Stomach (tissue), 9 donors: Measurements from ENCODE around the gene SF1. TPM values are rescaled to one million over a fixed set of nuclear protein-coding genes. Genes with fewer than 3 reads are reported as not detected.
A peak's percentile ranks its signal among the peaks of the same experiment; 100 is the strongest.

Experiments
- DNase-seq, 2 donors: peaks; one replicate each; pipeline versions ENCODE4 v3.0.0 to v3.0.0-alpha.2; 2013 to 2019
- H3K27ac ChIP-seq, 5 donors: fragments of 200-600 bp in 4 of 5; sonication (generic) in 4 of 5; one replicate each; pipeline ENCODE4 v1.5.1; 2013 to 2019; ENCODE audit warnings: mild to moderate bottlenecking in 1 of 5, moderate library complexity in 1 of 5
- H3K27me3 ChIP-seq, 3 donors: fragments of 200-600 bp; sonication (generic); one replicate each; pipeline ENCODE4 v1.5.1; 2017 to 2019; ENCODE audit warnings: mixed run types in 1 of 3
- H3K36me3 ChIP-seq, 4 donors: fragments of 200-600 bp; sonication (generic); 1 replicate in 3 of 4; 2 replicates in 1 of 4; pipeline ENCODE4 v1.5.1; 2016 to 2019
- H3K4me1 ChIP-seq, 4 donors: fragments of 200-600 bp; sonication (generic); one replicate each; pipeline ENCODE4 v1.5.1; 2016 to 2019
- H3K4me3 ChIP-seq, 4 donors: fragments of 200-600 bp; sonication (generic) in 3 of 4; one replicate each; pipeline ENCODE4 v1.5.1; 2016 to 2019; ENCODE audit warnings: mild to moderate bottlenecking in 1 of 4
- H3K9me3 ChIP-seq, 4 donors: fragments of 200-600 bp; sonication (generic); one replicate each; pipeline ENCODE4 v1.5.1; 2016 to 2019
- EP300 ChIP-seq: sonication (generic); formaldehyde crosslinking; IDR thresholded peaks from one replicate; pipeline ENCODE4 v1.6.1; 2017; ENCODE audit warnings: antibody characterized with exemption
- POLR2A ChIP-seq, 4 donors: fragments of 450-650 bp; IDR thresholded peaks; one replicate each; pipeline ENCODE4 v1.6.1; 2016; ENCODE audit warnings: antibody characterized with exemption in 4 of 4, control low read depth in 2 of 4, mild to moderate bottlenecking in 1 of 4, moderate library complexity in 1 of 4
- POLR2AphosphoS5 ChIP-seq, 3 donors: sonication (generic); formaldehyde crosslinking; IDR thresholded peaks; one replicate each; pipeline ENCODE4 v1.6.1; 2016; ENCODE audit warnings: antibody characterized with exemption in 3 of 3
- WGBS, 5 donors: extraction: QIAGEN DNeasy Blood & Tissue Kit in 3 of 5; methylation state at CpG; one replicate each; pipeline versions ENCODE4 v1.1.5 to v1.1.7; 2013 to 2018; 5-methylcytosine and 5-hydroxymethylcytosine counted together
- intact Hi-C: fragments of 100-400 bp; cut with DNase I; formaldehyde crosslinking; loops from one replicate; pipeline ENCODE4 v1.15.1; 2023; ENCODE audit warnings: low total_unique reads
- polyA plus RNA-seq, 3 donors: library from polyadenylated mRNA; stranded (reverse); fragments of 200-250 nt; gene quantifications; one replicate each; pipeline ENCODE4 v1.2.3, GENCODE V29; 2013
- total RNA-seq, 5 donors: library from RNA; depleted of rRNA; stranded (reverse); fragments of >200 nt; gene quantifications; one replicate each; pipeline versions ENCODE4 v1.1.0 to v1.2.3, GENCODE V29; 2014 to 2016
- TF ChIP-seq, protein P1 (sequence below), 7 experiments: fragments of 450-650 bp in 4 of 7; fragments of 200-600 bp in 3 of 7; sonication (generic) in 3 of 7; IDR thresholded peaks; one replicate each; pipeline ENCODE4 v1.5.1; 2016 to 2019; ENCODE audit warnings: antibody characterized with exemption in 7 of 7, control low read depth in 2 of 7, mild to moderate bottlenecking in 1 of 7
- donor health status: healthy with polysubstance abuse.
- donor health status: Bipolar disorder and iron deficiency.
- donor health status: healthy.

Gene SF1
- total and polyA plus RNA-seq, 8 donors = 57.5 to 341 (median 248) TPM

DNA sequence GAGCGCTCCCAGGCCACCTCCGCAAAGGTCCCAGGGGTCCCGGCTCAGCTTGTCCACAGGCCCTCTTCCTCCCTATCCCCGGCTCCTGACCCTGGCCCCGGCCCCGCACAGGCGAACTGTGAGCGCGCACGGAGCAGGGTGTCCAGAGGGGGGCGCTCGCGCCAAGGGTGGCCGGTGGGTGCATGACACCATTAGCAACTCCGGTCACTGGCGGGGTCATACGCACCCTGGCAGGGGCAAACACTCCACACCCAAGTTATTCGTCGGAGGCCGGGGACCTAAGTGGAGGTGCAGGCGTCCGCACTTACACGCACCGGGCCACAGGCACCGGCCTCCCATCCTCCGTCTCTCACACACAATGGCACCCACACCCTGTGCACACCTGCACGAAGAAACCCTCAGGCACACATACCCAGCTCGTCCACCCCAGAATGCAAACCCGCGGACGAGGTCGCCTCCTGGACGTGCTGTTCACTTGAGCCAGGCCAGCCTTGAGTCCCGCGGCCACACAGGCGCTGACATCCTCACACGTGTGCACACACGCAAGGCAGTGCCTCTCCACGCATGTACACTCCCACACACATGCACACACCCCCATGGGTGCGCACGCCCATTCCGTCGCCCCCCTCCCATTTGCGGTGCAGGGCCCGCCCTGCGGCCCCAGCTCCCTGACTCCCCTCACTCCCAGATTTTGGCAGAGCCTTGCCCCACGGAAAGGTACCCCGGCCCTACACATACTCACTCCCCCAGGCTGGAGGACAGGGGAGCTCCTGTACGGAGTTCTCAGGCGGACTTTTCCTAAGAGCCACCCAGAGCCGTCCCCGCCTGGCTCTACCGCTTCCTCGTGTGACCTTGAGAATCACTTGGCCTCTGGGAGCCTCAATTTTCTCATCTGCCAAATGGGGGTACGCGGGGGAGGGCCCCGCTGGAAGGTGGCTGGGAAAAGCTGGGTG lies 34.5 kb downstream of the SF1 start, which contains the start of gene RASGRP2:
TSS of gene RASGRP2 (minus strand) at position 552 of the 953 bp plus-strand sequence. CDS start 1,276 bp downstream, outside the sequence.
- H3K4me3 ChIP-seq = peak within 1 kb of the TSS; percentile 56 to 66 (median 59)
- peak within 1 kb of the TSS; percentile 81 to 93 (median 91) for H3K27ac ChIP-seq
- DNase-seq = peak; percentile 74 to 81
- peaks cover 0 to 14% (median 6%) of the 10 kb centered on the region in 4 donors for H3K36me3 ChIP-seq
- peaks cover 43 to 57% (median 51%) of the 10 kb centered on the region in 4 donors for H3K4me1 ChIP-seq
- intact Hi-C loops = no loop called here
- 1 to 4% (median 2%) methylated on average over 42 to 57 of the region's 57 CpGs for WGBS, 5 donors
- TF ChIP-seq POLR2AphosphoS5 (IDR thresholded peaks at IDR 0.05) (peak in 1 of 3 donors; percentile 61), EP300 (no peak), POLR2A (IDR thresholded peaks at IDR 0.05) (no peak)
- TF ChIP-seq, protein P1, sequence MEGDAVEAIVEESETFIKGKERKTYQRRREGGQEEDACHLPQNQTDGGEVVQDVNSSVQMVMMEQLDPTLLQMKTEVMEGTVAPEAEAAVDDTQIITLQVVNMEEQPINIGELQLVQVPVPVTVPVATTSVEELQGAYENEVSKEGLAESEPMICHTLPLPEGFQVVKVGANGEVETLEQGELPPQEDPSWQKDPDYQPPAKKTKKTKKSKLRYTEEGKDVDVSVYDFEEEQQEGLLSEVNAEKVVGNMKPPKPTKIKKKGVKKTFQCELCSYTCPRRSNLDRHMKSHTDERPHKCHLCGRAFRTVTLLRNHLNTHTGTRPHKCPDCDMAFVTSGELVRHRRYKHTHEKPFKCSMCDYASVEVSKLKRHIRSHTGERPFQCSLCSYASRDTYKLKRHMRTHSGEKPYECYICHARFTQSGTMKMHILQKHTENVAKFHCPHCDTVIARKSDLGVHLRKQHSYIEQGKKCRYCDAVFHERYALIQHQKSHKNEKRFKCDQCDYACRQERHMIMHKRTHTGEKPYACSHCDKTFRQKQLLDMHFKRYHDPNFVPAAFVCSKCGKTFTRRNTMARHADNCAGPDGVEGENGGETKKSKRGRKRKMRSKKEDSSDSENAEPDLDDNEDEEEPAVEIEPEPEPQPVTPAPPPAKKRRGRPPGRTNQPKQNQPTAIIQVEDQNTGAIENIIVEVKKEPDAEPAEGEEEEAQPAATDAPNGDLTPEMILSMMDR (IDR thresholded peaks at IDR 0.05) = peak in 5 of 7 experiments; percentile 17 to 56 (median 46)
- H3K9me3 ChIP-seq = no peaks in the 10 kb centered on the region
- H3K27me3 ChIP-seq = peaks cover 0 to 58% (median 50%) of the 10 kb centered on the region in 3 donors

DNA sequence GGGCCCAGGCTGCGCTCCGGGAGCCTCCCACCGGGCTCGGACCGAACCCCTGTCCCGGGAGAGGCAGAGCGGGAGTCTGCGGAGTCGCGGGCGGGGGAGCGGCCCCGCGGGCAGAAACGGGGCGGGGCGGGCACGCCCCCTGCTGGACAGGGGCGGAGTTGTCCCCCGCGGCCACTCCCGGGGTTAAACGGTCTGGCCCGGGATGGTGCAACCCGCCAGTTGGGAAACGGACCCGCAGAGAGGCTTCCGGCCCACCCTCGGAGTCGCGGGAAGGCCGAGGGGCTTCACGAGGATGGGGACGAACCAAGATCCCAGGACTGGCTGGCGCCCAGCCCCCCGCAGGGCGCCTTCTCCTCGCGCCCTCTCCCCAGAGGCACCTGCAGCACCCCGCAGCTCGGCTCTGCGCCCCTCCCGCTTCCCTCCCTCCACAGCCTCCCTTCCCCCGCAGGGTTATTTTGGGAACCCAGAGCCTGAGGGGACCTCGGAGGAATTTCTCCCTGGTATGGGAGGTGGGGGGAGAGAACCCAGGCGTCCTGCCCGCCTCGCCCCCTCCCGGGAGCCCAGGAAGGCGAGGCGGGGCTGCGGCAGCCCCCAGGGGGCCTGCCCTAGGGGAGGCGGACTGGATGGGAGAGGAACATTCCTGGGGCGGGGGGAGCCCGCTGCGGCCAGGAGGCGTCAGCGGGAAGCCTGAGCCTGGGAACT lies 35.3 kb downstream of the SF1 start:
- no peak for TF ChIP-seq POLR2A (IDR thresholded peaks at IDR 0.05)
- TF ChIP-seq, protein P1 (IDR thresholded peaks at IDR 0.05) = peak in 5 of 7 experiments; percentile 54 to 92 (median 82)
- Histone ChIP-seq H3K4me1 (peaks cover 43 to 57% (median 51%) of the 10 kb centered on the region in 4 donors), H3K9me3 (no peaks in the 10 kb centered on the region), H3K27me3 (peaks cover 0 to 58% (median 50%) of the 10 kb centered on the region in 3 donors), H3K27ac (peak overlapping the region; percentile 32 to 93 (median 91)), H3K36me3 (peaks cover 0 to 17% (median 9%) of the 10 kb centered on the region in 4 donors), H3K4me3 (peak overlapping the region; percentile 56 to 66 (median 59))
- intact Hi-C loops = no loop called here
- WGBS, 5 donors = 0 to 1% (median 1%) methylated on average over 7 to 58 of the region's 58 CpGs
- DNase-seq = peak; percentile 79 to 81

DNA sequence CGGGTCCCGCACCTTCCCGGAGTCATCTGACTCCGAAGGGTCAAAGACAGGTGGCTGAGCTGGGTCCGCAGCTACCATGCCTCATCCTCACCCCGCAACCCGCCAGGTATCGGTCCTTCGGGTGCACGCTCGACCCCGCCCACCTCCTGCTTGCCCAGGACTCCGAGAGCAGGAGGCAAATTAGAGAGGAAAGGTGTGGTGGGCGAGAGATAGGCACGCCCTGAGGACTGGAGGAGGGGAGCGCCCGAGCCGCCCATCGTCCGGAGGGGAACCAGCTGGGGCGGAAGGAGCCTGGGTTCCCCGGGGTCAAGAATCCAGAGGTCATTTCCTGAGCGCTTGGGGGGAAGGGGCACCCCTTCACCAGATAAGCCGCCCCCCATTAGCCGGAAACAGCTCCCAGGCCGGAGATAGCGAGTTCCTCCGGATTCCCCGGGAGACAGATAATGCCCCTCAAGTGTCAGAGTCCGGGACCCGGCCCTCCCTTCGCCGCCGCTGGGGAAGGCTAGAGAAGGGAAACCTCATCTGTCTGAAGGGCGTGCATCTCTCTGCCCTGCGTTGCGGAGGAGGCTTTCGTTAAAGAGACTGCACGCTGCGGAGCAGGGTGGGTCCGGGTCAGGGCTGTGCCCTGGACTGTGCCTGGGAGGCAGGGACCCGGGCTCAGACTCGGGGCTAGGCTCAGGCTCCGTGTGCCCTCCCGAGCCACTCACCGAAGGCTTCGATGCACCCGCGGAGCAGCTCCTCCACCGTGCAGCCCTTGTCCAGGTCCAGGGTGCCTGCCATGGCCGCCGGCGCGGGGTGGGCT lies 36.1 kb downstream of the SF1 start:
- Histone ChIP-seq H3K36me3 (peaks cover 0 to 24% (median 12%) of the 10 kb centered on the region in 4 donors), H3K4me1 (peaks cover 43 to 57% (median 51%) of the 10 kb centered on the region in 4 donors), H3K4me3 (peak overlapping the region; percentile 56 to 66 (median 59)), H3K27ac (peak overlapping the region in 4 of 5 donors; percentile 84 to 93 (median 92)), H3K9me3 (no peaks in the 10 kb centered on the region), H3K27me3 (peaks cover 0 to 58% (median 50%) of the 10 kb centered on the region in 3 donors)
- intact Hi-C loops = no loop called here
- 4 to 14% (median 6%) methylated on average over 30 to 54 of the region's 54 CpGs for WGBS, 5 donors
- peak in 1 of 2 donors; percentile 49 for DNase-seq
- no peak for TF ChIP-seq POLR2AphosphoS5 (IDR thresholded peaks at IDR 0.05)
- no peak for TF ChIP-seq EP300
- TF ChIP-seq, protein P1 (IDR thresholded peaks at IDR 0.05) = no peak
- TF ChIP-seq POLR2A (IDR thresholded peaks at IDR 0.05) = no peak
